GM23248 (cell line): Measurements from ENCODE around the gene ELOB. TPM values are rescaled to one million over a fixed set of nuclear protein-coding genes. Genes with fewer than 3 reads are reported as not detected.

Experiments used
- DNase-seq: peaks from one replicate; pipeline ENCODE4 v3.0.0-alpha.2; 2015
- H2AFZ ChIP-seq: fragments of 200-600 bp; sonication (generic); 2 replicates; pipeline ENCODE4 v1.6.1; 2016; ENCODE audit warnings: antibody characterized with exemption
- H3F3A ChIP-seq: fragments of 200-600 bp; sonication (generic); 2 replicates; pipeline ENCODE4 v1.6.1; 2016; ENCODE audit warnings: mild to moderate bottlenecking, antibody characterized with exemption, mixed run types; ENCODE audit not compliant: insufficient read depth
- H3K27ac ChIP-seq: fragments of 200-600 bp; sonication (generic); 2 replicates; pipeline ENCODE4 v1.5.1; 2016; ENCODE audit warnings: mild to moderate bottlenecking
- H3K27me3 ChIP-seq: fragments of 200-600 bp; sonication (generic); replicated peaks from 2 replicates; pipeline ENCODE4 v1.6.1; 2016; ENCODE audit warnings: mild to moderate bottlenecking; ENCODE audit not compliant: insufficient read depth
- H3K36me3 ChIP-seq: fragments of 200-600 bp; sonication (generic); 2 replicates; pipeline ENCODE4 v1.6.1; 2016; ENCODE audit warnings: low read depth, mild to moderate bottlenecking
- H3K4me1 ChIP-seq: fragments of 200-600 bp; sonication (generic); 2 replicates; pipeline ENCODE4 v1.6.1; 2016; ENCODE audit warnings: mild to moderate bottlenecking; ENCODE audit not compliant: insufficient read depth
- H3K4me2 ChIP-seq: fragments of 200-600 bp; sonication (generic); one replicate; pipeline ENCODE4 v1.6.1; 2016; ENCODE audit warnings: mild to moderate bottlenecking; ENCODE audit not compliant: unreplicated experiment
- H3K4me3 ChIP-seq: fragments of 200-600 bp; sonication (generic); 2 replicates; pipeline ENCODE4 v1.5.1; 2016; ENCODE audit warnings: mild to moderate bottlenecking
- H3K79me2 ChIP-seq: fragments of 200-600 bp; sonication (generic); 2 replicates; pipeline ENCODE4 v1.6.1; 2016; ENCODE audit warnings: mild to moderate bottlenecking; ENCODE audit not compliant: insufficient read depth
- H3K9ac ChIP-seq: fragments of 200-600 bp; sonication (generic); 2 replicates; pipeline ENCODE4 v1.6.1; 2016; ENCODE audit warnings: mild to moderate bottlenecking
- H3K9me2 ChIP-seq: fragments of 200-600 bp; sonication (generic); 2 replicates; pipeline ENCODE4 v1.6.1; 2016; ENCODE audit warnings: mixed run types, mild to moderate bottlenecking, moderate library complexity; ENCODE audit not compliant: insufficient read depth
- H3K9me3 ChIP-seq: fragments of 200-600 bp; sonication (generic); one replicate; pipeline ENCODE4 v1.6.1; 2017; ENCODE audit warnings: low read depth
- H4K20me1 ChIP-seq: fragments of 200-600 bp; sonication (generic); 2 replicates; pipeline ENCODE4 v1.6.0; 2016; ENCODE audit not compliant: insufficient read depth
- EZH2 ChIP-seq: fragments of 200-600 bp; sonication (generic); IDR thresholded peaks from 2 replicates; pipeline ENCODE4 v1.6.1; 2018; ENCODE audit warnings: antibody characterized with exemption, mild to moderate bottlenecking; ENCODE audit not compliant: insufficient read depth, poor library complexity, severe bottlenecking
- EZH2phosphoT487 ChIP-seq: fragments of 200-600 bp; sonication (generic); IDR thresholded peaks from 2 replicates; pipeline ENCODE4 v1.6.1; 2018; ENCODE audit warnings: antibody characterized with exemption, moderate library complexity, mild to moderate bottlenecking, low read depth; ENCODE audit not compliant: insufficient read depth
- WGBS, 2 experiments: methylation state at CpG; one replicate each; pipeline ENCODE4 v1.1.6; 2015 to 2017; ENCODE audit warnings: low lambda C conversion rate in 2 of 2, low coverage in 1 of 2; ENCODE audit errors: missing lambda C conversion rate in 2 of 2; 5-methylcytosine and 5-hydroxymethylcytosine counted together
- in situ Hi-C: fragments of 300-500 bp; cut with MboI; formaldehyde crosslinking; loops from 2 replicates; pipeline ENCODE4 v1.15.0; 2020
- polyA plus RNA-seq: library from polyadenylated mRNA; unstranded; fragments of >200 nt; fragmentation: Nextera tagmentation; extraction: Ambion mirVana; gene quantifications from 2 replicates; pipeline ENCODE4 v1.2.1, GENCODE V29; 2016
- total RNA-seq: library from RNA; depleted of rRNA; stranded (reverse); fragments of >200 nt; shearing (Covaris generic); gene quantifications from 2 replicates; pipeline ENCODE4 v1.2.3, GENCODE V29; 2014

Gene ELOB
- total and polyA plus RNA-seq, 2 experiments from 2014 or later: 320 to 565 TPM

- Histone ChIP-seq H3K27me3 (no peaks in the 10 kb centered on the region), H3F3A (peaks cover 25% of the 10 kb centered on the region), H2AFZ (peak overlapping the region; percentile 73), H3K79me2 (peaks cover 52% of the 10 kb centered on the region), H3K9me2 (no peaks in the 10 kb centered on the region), H3K4me3 (peak overlapping the region; percentile 77), H3K36me3 (0 out of 2 replicates have a peak, but pooled peaks cover 6% of the 10 kb centered on the region), H3K4me1 (peaks cover 17% of the 10 kb centered on the region), H3K9ac (peak overlapping the region; percentile 99), H3K27ac (peak overlapping the region; percentile 93), H3K4me2 (peak overlapping the region; percentile 95), H3K9me3 (no peaks in the 10 kb centered on the region), H4K20me1 (no peaks in the 10 kb centered on the region)
- in situ Hi-C loops: no loop called here
- DNase-seq: peak; percentile 67
- WGBS, 2 experiments: 9 to 12% methylated on average over 24 to 27 of the region's 27 CpGs
- TF ChIP-seq EZH2: no peak
- no peak for TF ChIP-seq EZH2phosphoT487
Measured at GRCh38 chr16:2777903-2778629, 986 bp upstream of the ELOB start.

GRCh38 chr16:2776500-2777139 is 460 bp downstream of the ELOB start:
- Histone ChIP-seq H3F3A (peaks cover 39% of the 10 kb centered on the region), H3K4me3 (peak overlapping the region; percentile 88), H3K27me3 (no peaks in the 10 kb centered on the region), H3K36me3 (peaks cover 6% of the 10 kb centered on the region; the same call in 1 of the 2 replicates), H3K9me3 (no peaks in the 10 kb centered on the region), H3K9ac (peak overlapping the region; percentile 94), H3K79me2 (peaks cover 64% of the 10 kb centered on the region), H3K4me2 (peak overlapping the region; percentile 93), H3K9me2 (no peaks in the 10 kb centered on the region), H4K20me1 (no peaks in the 10 kb centered on the region), H3K4me1 (peaks cover 21% of the 10 kb centered on the region), H3K27ac (peak overlapping the region; percentile 61), H2AFZ (peak overlapping the region; percentile 58; the same call in 1 of the 2 replicates)
- in situ Hi-C loops: no loop called here
- 0 to 1% methylated on average over 48 to 50 of the region's 72 CpGs for WGBS, 2 experiments
- peak; percentile 71 for DNase-seq
- TF ChIP-seq EZH2phosphoT487 (no peak), EZH2 (no peak)

GRCh38 chr16:2775765-2776499 is 1.1 kb downstream of the ELOB start:
- Histone ChIP-seq H3K27ac (peak overlapping the region; percentile 61), H3K79me2 (peaks cover 71% of the 10 kb centered on the region), H2AFZ (no peak overlapping the region; the same call in 1 of the 2 replicates), H3K9me3 (no peaks in the 10 kb centered on the region), H3K4me3 (peak overlapping the region; percentile 88), H3F3A (peaks cover 46% of the 10 kb centered on the region), H3K4me2 (peak overlapping the region; percentile 93), H3K9me2 (no peaks in the 10 kb centered on the region), H3K4me1 (peaks cover 21% of the 10 kb centered on the region), H3K9ac (peak overlapping the region; percentile 94), H3K27me3 (no peaks in the 10 kb centered on the region), H4K20me1 (no peaks in the 10 kb centered on the region), H3K36me3 (peaks cover 12% of the 10 kb centered on the region; the same call in 1 of the 2 replicates)
- TF ChIP-seq EZH2 (no peak), EZH2phosphoT487 (no peak)
- DNase-seq: peak; percentile 44
- 25% methylated on average over 11 of the region's 11 CpGs for whole genome bisulfite sequencing, 2 experiments
- in situ Hi-C loops: no loop called here

- Histone ChIP-seq H3K79me2 (peaks cover 78% of the 10 kb centered on the region), H3K4me3 (peak overlapping the region; percentile 88; the same call in 1 of the 2 replicates), H3K36me3 (peaks cover 18% of the 10 kb centered on the region; the same call in 1 of the 2 replicates), H3K9me3 (no peaks in the 10 kb centered on the region), H3F3A (peaks cover 46% of the 10 kb centered on the region), H3K9ac (peak overlapping the region; percentile 94), H4K20me1 (no peaks in the 10 kb centered on the region), H3K4me1 (peaks cover 21% of the 10 kb centered on the region), H3K9me2 (no peaks in the 10 kb centered on the region), H3K27ac (peak overlapping the region; percentile 61), H2AFZ (no peak overlapping the region), H3K27me3 (no peaks in the 10 kb centered on the region), H3K4me2 (peak overlapping the region; percentile 93)
- no peak for DNase-seq
- WGBS, 2 experiments: 56 to 58% methylated on average over 7 of the region's 7 CpGs
- no peak for TF ChIP-seq EZH2
- no peak for TF ChIP-seq EZH2phosphoT487
- in situ Hi-C loops: no loop called here
Measured at GRCh38 chr16:2775131-2775716, 1.9 kb downstream of the ELOB start.
